Epithelial cell of proximal tubule (primary cell): ENCODE measurements around the gene MED9. TPM values are rescaled to one million over a fixed set of nuclear protein-coding genes. Genes with fewer than 3 reads are reported as not detected.

Experiments used
- DNase-seq: peaks from one replicate; pipeline ENCODE4 v3.0.0-alpha.2; 2011; ENCODE audit warnings: low read depth
- H3K4me3 ChIP-seq: 2 replicates; pipeline ENCODE4 v1.5.1; 2011; ENCODE audit warnings: low read depth, mild to moderate bottlenecking, low read length
- total RNA-seq: library from RNA; depleted of rRNA; stranded (reverse); fragments of >200 nt; gene quantifications from 2 replicates; pipeline ENCODE4 v1.2.3, GENCODE V29; 2015
- TF ChIP-seq, protein P1 (sequence below): conservative IDR thresholded peaks from 2 replicates; pipeline ENCODE4 v1.5.1; 2012; ENCODE audit warnings: low read depth, mild to moderate bottlenecking, low read length

The MED9 gene
- total RNA-seq, 1 donor from 2014 or later, result 11.8 TPM

DNA sequence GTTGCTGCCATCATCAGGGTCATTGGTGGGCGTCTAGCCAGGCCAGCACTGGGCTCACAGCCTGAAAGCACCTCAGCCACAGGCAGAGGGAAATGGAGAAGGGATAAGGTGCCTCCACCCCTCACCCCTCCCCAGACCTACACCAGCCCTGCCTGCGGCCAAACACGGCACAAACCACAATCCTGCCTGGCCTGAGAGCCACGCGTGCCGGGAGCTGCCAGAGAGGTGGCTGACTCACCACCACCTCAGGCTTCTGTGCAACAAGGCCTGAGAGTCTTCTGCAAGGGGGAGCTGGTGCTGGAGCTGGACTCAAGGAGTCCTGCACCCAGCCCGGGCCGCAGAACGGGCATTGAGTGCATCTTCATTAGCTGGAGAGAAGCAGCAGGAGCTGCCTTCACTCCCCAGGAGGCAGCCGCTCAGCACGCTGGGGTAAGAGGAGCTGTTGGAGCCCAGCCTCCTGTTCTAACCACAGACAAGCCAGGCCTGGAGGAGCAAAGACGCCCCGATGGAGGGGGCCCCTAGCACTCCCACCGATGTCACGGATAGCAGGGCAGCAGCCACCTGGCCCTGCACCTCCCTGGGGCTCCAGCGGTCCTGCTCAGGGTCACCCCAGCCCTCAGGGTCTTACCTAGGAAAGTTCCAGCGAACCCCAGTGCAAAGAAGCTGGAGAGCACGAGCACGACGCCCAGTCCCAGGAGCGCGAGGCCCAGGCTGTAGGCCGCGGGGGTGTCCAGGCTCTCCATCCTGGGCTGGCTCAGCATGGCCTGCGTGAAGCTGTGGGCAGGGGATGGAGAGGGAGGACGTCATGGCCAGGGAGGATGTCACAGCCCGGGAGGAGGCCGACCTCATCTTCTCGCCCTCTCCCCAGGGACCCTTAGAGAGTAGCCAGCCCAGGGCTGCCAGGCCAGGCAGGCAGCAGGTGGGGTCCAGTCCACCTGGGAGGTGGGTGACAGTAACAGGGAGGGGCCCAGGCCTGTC, 35.4 kb downstream of the MED9 start:
- TF ChIP-seq, protein P1, sequence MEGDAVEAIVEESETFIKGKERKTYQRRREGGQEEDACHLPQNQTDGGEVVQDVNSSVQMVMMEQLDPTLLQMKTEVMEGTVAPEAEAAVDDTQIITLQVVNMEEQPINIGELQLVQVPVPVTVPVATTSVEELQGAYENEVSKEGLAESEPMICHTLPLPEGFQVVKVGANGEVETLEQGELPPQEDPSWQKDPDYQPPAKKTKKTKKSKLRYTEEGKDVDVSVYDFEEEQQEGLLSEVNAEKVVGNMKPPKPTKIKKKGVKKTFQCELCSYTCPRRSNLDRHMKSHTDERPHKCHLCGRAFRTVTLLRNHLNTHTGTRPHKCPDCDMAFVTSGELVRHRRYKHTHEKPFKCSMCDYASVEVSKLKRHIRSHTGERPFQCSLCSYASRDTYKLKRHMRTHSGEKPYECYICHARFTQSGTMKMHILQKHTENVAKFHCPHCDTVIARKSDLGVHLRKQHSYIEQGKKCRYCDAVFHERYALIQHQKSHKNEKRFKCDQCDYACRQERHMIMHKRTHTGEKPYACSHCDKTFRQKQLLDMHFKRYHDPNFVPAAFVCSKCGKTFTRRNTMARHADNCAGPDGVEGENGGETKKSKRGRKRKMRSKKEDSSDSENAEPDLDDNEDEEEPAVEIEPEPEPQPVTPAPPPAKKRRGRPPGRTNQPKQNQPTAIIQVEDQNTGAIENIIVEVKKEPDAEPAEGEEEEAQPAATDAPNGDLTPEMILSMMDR, result no peak
- H3K4me3 ChIP-seq, result no peak overlapping the region
- no peak for DNase-seq

DNA sequence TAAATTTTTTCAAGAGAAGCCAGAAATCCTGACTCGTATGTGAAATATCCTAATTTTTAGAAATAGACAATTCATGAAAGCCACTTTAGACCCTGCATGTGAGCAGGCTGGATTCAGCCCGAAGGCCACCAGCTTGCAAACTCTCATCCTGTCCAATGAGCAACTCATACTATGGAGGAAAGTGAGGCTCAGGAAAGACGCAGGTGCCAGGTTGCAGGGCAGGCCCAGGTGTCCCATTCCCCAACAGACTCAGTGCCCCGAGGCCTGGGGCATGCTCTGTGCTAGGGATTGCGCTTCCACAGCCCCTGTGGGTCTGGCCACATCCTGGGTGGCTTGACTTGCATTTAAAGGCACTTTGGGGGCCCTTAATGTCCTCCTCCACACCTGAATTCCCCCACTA, 36.1 kb downstream of the MED9 start:
- TF ChIP-seq, protein P1, result no peak
- H3K4me3 ChIP-seq, result no peak overlapping the region
- DNase-seq, result no peak

DNA sequence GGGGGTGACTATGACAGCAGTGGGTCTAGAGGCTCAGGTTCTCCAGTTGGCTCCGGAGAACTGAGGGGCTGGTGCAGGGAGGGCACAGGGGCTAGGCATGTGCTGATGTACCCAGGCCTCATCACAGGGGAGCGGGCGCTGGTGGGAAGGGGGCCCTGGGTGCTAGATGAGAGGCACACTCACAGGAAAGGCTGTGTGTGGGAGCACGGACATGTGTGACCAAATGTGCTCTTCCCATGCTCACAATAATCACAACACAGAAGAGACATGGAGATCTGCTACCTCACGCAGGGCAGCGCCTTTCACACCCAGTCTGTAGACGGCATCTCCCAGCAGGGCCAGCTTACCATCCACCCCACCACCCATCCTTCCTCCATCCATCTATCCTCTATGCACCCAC, 36.8 kb downstream of the MED9 start:
- DNase-seq, result no peak
- H3K4me3 ChIP-seq, result no peak overlapping the region
- TF ChIP-seq, protein P1, result no peak

DNA sequence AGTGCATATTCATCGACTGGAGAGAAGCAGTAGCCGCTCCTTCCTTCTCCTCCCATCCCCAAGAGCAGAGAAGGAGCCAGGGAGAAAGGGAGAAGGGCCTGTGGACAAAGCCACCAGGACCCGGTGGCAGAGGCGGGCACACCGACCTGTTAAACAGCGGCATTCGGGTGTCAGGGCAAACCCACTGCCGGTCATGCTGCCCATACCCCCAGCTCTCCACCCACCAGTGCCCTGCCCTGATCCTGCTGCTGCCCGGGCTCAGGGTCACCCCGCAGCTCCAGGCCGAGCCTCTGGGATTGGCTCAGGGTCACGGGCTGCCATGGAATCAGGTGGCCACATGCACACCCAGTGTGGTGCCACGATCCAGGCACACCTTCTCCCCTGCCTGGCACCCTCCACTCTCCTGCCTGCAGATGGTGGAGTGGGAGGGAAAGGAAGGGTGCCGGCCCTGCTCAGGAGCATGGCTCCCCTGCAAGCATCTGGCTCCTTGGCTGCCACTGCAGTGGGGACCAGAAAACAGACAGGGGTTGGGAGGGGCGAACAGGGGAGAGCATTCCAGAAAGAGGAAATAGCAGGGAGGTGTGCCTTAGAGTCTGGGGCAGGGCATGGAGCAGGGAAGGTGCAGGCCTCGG, 37.7 kb downstream of the MED9 start:
- no peak overlapping the region for H3K4me3 ChIP-seq
- no peak for DNase-seq
- TF ChIP-seq, protein P1, result no peak

DNA sequence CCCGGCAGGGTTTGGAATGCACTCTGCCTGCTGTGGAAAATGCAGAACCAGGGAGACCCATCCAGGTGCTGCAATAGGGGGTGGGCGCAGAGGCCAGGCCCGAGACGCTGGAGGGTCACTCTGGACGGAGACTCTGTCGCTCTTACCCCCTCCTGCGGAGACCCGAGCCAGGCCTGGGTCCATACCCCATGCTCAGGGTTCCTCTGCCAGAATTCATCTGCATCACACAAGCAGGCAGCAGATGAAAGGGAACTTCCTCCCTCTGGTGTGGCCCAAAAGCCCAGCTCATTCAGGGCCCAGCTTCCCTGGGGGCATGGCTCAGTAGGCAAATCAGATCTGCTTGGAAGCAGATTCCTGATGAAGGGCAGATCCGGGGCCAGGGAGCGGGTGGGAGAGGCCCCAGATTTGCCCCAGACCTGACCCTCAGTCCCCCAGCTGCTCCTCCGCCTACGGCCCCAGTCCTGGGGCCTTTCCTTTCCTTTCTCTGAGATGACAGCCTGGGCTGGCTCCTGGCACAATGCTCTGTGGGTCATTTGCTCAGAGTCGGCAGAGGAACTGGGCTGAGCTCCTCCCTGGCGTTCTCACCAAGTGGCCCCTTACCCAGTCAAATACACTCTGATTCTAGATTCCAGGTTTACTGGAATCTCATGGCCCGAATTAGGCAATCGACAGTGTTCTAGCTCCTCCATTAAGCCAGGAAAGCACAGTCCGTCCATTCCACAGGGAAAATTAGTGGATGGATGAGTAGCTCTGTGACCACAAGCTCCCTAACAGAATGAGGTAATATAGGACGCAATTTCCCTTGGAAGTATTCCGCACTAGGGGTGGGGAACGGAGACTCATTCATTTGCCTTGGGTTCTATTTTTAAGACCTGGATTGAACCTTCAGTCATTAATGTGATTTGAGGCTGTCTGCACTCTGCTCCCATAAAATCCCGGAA, 38.5 kb downstream of the MED9 start:
- TF ChIP-seq, protein P1, result no peak
- no peak overlapping the region for H3K4me3 ChIP-seq
- no peak for DNase-seq
